ENCODE data around the gene NKTR. TPM values are rescaled to one million over a fixed set of nuclear protein-coding genes. Genes with fewer than 3 reads are reported as not detected.

Gene NKTR
- total RNA-seq, 6 experiments from 2014 or later, result 21.9 to 35.2 (median 28.4) TPM

DNA sequence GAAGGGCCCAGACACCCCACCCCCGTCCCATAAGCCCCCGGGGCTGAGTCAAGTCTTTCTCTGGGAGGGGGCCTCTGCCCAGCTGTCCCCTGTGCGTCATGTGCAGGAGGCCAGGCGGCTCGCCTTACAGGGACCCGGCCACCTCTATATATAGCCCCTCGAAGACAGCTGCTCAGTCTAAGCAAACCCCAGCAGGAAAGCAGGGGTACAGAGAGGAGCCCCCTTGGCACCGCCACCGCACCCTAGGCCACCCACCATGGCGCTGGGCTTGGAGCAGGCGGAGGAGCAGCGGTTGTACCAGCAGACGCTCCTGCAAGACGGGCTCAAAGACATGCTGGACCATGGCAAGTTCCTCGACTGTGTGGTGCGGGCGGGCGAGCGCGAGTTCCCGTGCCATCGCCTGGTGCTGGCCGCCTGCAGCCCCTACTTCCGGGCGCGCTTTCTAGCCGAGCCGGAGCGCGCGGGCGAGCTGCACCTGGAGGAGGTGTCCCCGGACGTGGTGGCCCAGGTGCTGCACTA lies 84.9 kb downstream of the NKTR start, which contains the start of gene KLHL40:
Gene KLHL40 (plus strand): TSS at position 175 of the 519 bp plus-strand sequence. CDS start 82 bp downstream, at position 257.
- no peak for ATAC-seq
- Histone ChIP-seq H3K27ac (no peak within 1 kb of the TSS), H3K9me3 (no peaks in the 10 kb centered on the region), H3K36me3 (no peaks in the 10 kb centered on the region), H3K27me3 (no peaks in the 10 kb centered on the region), H3K4me1 (no peaks in the 10 kb centered on the region), H3K4me3 (no peak within 1 kb of the TSS)
- no peak for TF ChIP-seq POLR2A (IDR thresholded peaks at IDR 0.05)
- TF ChIP-seq, protein P1, sequence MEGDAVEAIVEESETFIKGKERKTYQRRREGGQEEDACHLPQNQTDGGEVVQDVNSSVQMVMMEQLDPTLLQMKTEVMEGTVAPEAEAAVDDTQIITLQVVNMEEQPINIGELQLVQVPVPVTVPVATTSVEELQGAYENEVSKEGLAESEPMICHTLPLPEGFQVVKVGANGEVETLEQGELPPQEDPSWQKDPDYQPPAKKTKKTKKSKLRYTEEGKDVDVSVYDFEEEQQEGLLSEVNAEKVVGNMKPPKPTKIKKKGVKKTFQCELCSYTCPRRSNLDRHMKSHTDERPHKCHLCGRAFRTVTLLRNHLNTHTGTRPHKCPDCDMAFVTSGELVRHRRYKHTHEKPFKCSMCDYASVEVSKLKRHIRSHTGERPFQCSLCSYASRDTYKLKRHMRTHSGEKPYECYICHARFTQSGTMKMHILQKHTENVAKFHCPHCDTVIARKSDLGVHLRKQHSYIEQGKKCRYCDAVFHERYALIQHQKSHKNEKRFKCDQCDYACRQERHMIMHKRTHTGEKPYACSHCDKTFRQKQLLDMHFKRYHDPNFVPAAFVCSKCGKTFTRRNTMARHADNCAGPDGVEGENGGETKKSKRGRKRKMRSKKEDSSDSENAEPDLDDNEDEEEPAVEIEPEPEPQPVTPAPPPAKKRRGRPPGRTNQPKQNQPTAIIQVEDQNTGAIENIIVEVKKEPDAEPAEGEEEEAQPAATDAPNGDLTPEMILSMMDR (IDR thresholded peaks at IDR 0.05), result no peak
- intact Hi-C loops (cut with DNase I), result loop anchor here in 1 of 2 donors (10.0 kb wide), 1 partner anchor 49 kb away; no protein-coding TSS in a partner anchor
- no peak for DNase-seq
- 20% methylated on average over 1 of the region's 34 CpGs for WGBS (ENCODE audit: insufficient coverage, low coverage, low lambda C conversion rate, missing lambda C conversion rate)

DNA sequence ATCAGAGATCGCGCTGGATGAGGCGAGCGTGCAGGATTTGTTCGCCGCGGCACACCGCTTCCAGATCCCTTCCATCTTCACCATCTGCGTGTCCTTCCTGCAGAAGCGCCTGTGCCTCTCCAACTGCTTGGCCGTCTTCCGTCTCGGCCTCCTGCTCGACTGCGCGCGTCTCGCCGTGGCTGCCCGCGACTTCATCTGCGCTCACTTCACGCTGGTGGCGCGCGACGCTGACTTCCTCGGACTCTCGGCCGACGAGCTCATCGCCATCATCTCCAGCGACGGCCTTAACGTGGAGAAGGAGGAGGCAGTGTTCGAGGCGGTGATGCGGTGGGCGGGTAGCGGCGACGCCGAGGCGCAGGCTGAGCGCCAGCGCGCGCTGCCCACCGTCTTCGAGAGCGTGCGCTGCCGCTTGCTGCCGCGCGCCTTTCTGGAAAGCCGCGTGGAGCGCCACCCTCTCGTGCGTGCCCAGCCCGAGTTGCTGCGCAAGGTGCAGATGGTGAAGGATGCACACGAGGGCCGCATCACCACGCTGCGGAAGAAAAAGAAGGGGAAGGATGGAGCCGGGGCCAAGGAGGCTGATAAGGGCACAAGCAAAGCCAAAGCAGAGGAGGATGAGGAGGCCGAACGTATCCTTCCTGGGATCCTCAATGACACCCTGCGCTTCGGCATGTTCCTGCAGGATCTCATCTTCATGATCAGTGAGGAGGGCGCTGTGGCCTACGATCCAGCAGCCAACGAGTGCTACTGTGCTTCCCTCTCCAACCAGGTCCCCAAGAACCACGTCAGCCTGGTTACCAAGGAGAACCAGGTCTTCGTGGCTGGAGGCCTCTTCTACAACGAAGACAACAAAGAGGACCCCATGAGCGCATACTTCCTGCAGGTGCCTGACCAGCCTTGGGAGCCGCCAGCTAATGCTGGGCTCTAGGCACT lies 85.7 kb downstream of the NKTR start:
- DNase-seq, result no peak
- Histone ChIP-seq H3K27ac (no peak overlapping the region), H3K9me3 (no peaks in the 10 kb centered on the region), H3K27me3 (no peaks in the 10 kb centered on the region), H3K4me3 (no peak overlapping the region), H3K36me3 (no peaks in the 10 kb centered on the region), H3K4me1 (no peaks in the 10 kb centered on the region)
- intact Hi-C loops (cut with DNase I), result loop anchor here in 1 of 2 donors (10.0 kb wide), 1 partner anchor 49 kb away; no protein-coding TSS in a partner anchor
- no peak for ATAC-seq
- TF ChIP-seq, protein P1 (IDR thresholded peaks at IDR 0.05), result no peak
- TF ChIP-seq POLR2A (IDR thresholded peaks at IDR 0.05), result no peak
- 42% methylated on average over 30 of the region's 80 CpGs for WGBS (ENCODE audit: insufficient coverage, low coverage, low lambda C conversion rate, missing lambda C conversion rate)

DNA sequence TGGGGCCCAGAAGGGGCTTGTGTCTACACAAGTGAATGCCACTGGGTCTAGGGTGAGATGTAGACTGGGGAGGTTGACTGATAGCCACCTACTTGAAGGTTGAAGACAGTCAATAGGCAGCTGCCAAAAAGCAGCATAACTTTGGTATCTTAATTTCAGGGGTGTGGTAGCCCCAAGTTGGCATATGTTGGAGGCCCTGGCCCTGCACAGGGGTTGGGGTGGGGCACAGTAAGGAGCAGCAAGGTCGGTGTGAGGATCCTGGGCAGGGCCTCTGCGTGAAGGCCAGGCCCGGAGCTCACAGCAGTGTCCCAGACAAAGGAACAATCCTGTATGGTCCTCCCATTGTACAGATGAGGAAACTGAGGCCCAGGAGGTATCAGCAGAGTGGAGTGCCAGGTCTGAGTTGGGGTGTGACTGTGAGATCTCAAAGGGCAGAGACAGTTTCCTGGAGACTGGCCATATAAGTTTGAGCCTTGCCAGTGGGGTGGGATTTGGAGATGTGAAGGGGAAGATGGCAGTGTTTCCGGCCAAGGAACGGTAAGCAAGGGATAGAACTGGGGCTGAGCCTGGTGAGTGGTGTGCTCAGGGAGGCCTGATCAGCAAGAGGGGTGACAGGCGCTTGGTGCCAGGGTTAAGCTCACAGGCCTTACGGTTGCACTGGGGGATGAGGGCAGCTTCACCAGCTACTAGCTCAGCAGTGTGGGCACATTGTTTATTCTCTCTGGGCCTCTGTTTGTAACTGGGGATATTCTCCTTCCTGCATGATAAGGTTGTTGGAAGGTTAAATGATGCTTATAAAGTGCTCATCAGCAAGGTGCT lies 86.6 kb downstream of the NKTR start:
- no peak for ATAC-seq
- Histone ChIP-seq H3K4me1 (no peaks in the 10 kb centered on the region), H3K36me3 (no peaks in the 10 kb centered on the region), H3K27ac (no peak overlapping the region), H3K27me3 (no peaks in the 10 kb centered on the region), H3K4me3 (no peak overlapping the region), H3K9me3 (no peaks in the 10 kb centered on the region)
- 60% methylated on average over 2 of the region's 7 CpGs for WGBS (ENCODE audit: insufficient coverage, low coverage, low lambda C conversion rate, missing lambda C conversion rate)
- TF ChIP-seq POLR2A (IDR thresholded peaks at IDR 0.05), result no peak
- TF ChIP-seq, protein P1 (IDR thresholded peaks at IDR 0.05), result no peak
- DNase-seq, result no peak
- intact Hi-C loops (cut with DNase I), result loop anchor here in 1 of 2 donors (10.0 kb wide), 1 partner anchor 48 kb away; no protein-coding TSS in a partner anchor

DNA sequence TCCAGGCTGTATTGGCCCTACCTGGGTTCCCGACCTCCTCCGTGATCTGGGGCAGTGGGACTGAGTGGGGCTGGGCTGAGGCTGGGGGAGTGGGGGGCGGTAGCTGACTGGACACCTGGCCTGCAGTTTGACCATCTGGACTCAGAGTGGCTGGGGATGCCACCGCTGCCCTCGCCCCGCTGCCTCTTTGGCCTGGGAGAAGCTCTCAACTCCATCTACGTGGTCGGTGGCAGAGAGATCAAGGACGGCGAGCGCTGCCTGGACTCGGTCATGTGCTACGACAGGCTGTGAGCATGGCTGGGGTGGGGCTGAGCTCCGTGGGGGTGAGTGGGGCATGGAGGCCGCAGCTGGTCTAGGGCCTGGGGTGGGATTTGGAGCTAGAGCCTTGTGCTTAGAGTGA lies 87.5 kb downstream of the NKTR start:
- intact Hi-C loops (cut with DNase I), result loop anchor here in 1 of 2 donors (10.0 kb wide), 1 partner anchor 47 kb away; no protein-coding TSS in a partner anchor
- no peaks in the 10 kb centered on the region for H3K27me3 ChIP-seq
- DNase-seq, result no peak
- H3K4me1 ChIP-seq, result no peaks in the 10 kb centered on the region
- no peak for ATAC-seq
- no CpG with 5 or more reads among the region's 15 CpGs for WGBS (ENCODE audit: insufficient coverage, low coverage, low lambda C conversion rate, missing lambda C conversion rate)
- H3K9me3 ChIP-seq, result no peaks in the 10 kb centered on the region
- no peak overlapping the region for H3K27ac ChIP-seq
- TF ChIP-seq, protein P1 (IDR thresholded peaks at IDR 0.05), result no peak
- no peak for TF ChIP-seq POLR2A (IDR thresholded peaks at IDR 0.05)
- H3K36me3 ChIP-seq, result no peaks in the 10 kb centered on the region
- no peak overlapping the region for H3K4me3 ChIP-seq

All from right lobe of liver (tissue), 6 donors.